GM10266 (cell line): Measurements from ENCODE around the gene SERTAD4.

ENCODE experiments used
- DNase-seq: peaks from one replicate; pipeline ENCODE4 v3.0.0; 2012; ENCODE audit errors: extremely low spot score
- CTCF ChIP-seq: IDR thresholded peaks from 2 replicates; pipeline ENCODE4 v1.5.1; 2012; ENCODE audit warnings: mild to moderate bottlenecking, low read depth; ENCODE audit not compliant: control insufficient read depth, insufficient read depth; ENCODE audit errors: missing control alignments

SERTAD4 gene

DNA sequence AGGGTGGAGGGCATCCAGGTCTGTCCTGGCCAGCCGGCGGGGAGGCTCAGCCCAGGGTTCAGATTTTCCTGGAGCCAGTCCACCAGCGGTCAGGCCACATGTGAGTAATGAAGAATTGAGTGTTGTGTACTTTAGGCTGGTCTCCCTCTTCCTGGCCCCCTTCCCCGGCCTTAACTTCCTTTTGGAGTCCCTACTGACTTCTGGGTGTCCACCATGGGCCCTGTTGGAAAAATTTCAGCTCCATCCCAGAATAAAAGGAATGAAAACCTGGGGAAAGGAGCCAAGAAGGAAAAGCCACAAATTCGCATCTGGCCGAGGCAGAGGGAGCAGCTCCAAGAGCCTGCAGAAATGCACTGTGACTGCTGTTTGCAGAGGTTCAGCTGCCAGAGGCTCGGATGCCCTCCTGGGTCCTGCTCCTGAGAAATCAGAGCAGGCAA is 60.6 kb downstream of the SERTAD4 start:
- TF ChIP-seq CTCF, result no peak
- no peak for DNase-seq

- no peak for DNase-seq
- TF ChIP-seq CTCF, result no peak
Observed at GRCh38 chr1:210294999-210295745, 62.6 kb downstream of the SERTAD4 start.
